GM12878 (cell line): ENCODE results near the gene DHX57.

Experiments used
- BCL11A ChIP-seq: IDR thresholded peaks from 2 replicates; pipeline ENCODE4 v1.6.1; 2011; ENCODE audit warnings: low read depth, low read length
- CTCF ChIP-seq, 3 experiments: IDR thresholded peaks in 2 of 3; conservative IDR thresholded peaks in 1 of 3; 2 replicates each; pipeline ENCODE4 v1.5.1; 2011; ENCODE audit warnings: low read depth in 3 of 3, low read length in 3 of 3, mild to moderate bottlenecking in 3 of 3, control low read depth in 2 of 3, moderate library complexity in 2 of 3, inconsistent platforms in 1 of 3, mixed read lengths in 1 of 3; ENCODE audit not compliant: control insufficient read depth in 2 of 3, insufficient read depth in 1 of 3; ENCODE audit errors: extremely low read depth in 1 of 3

- TF ChIP-seq BCL11A = no peak
- no peak for TF ChIP-seq CTCF (IDR thresholded peaks at IDR 0.05 in 2 of 3, conservative IDR thresholded peaks at IDR 0.05 in 1 of 3; ENCODE audit: control insufficient read depth in 2 of 3, extremely low read depth in 1 of 3, insufficient read depth in 1 of 3, low read depth in 3 of 3, low read length in 3 of 3)
These were observed 31.5 kb upstream of the DHX57 start for GRCh38 chr2:38907242-38907641.
